Right cardiac atrium (tissue), 5 donors: ENCODE data around the gene TBXAS1. TPM values are rescaled to one million over a fixed set of nuclear protein-coding genes. Genes with fewer than 3 reads are reported as not detected.
A peak's percentile ranks its signal among the peaks of the same experiment; 100 is the strongest.

Experiments
- ATAC-seq, 2 donors: fragments of 200-7000 bp; cut with Tn5 transposase; one replicate each; pipeline versions ENCODE4 v1.8.0 to v1.9.1; 2020; ENCODE audit warnings: moderate library complexity in 2 of 2, mild to moderate bottlenecking in 1 of 2
- DNase-seq, 3 donors: peaks; one replicate each; pipeline ENCODE4 v3.0.0-alpha.2; 2020
- H3K27ac ChIP-seq: one replicate; pipeline ENCODE4 v1.5.1; 2013; ENCODE audit warnings: mild to moderate bottlenecking, low read length, control low read depth, moderate library complexity
- H3K27me3 ChIP-seq: one replicate; pipeline ENCODE4 v1.6.1; 2013; ENCODE audit not compliant: control insufficient read depth, insufficient read depth
- H3K4me1 ChIP-seq: one replicate; pipeline ENCODE4 v1.6.1; 2013; ENCODE audit warnings: low read length; ENCODE audit not compliant: control insufficient read depth, insufficient read depth
- H3K4me3 ChIP-seq: one replicate; pipeline ENCODE4 v1.5.1; 2013; ENCODE audit warnings: low read length, control low read depth
- H3K9me3 ChIP-seq: one replicate; pipeline ENCODE4 v1.6.1; 2013; ENCODE audit warnings: low read length; ENCODE audit not compliant: control insufficient read depth
- WGBS: extraction: QIAGEN DNeasy Blood & Tissue Kit; methylation state at CpG from one replicate; pipeline ENCODE4 v1.1.7; 2013; 5-methylcytosine and 5-hydroxymethylcytosine counted together
- intact Hi-C, 4 donors: fragments of 100-400 bp; cut with DNase I; formaldehyde crosslinking; loops; one replicate each; pipeline versions ENCODE4 v1.11.0 to v1.14.0; 2022 to 2023
- polyA plus RNA-seq: library from polyadenylated mRNA; stranded (reverse); fragments of 200-250 nt; gene quantifications from one replicate; pipeline ENCODE4 v1.2.3, GENCODE V29; 2013
- total RNA-seq, 4 donors: library from RNA; stranded (reverse); fragmentation: NEBNext Ultra II Directional; extraction: Animal tissue kit (Norgen Biotek cat#: 25700); gene quantifications; one replicate each; pipeline ENCODE4 v1.2.1, GENCODE V29; 2021
- donor health status: healthy with polysubstance abuse.
- donor health status: DM: no; HTN: yes; CAD: no.
- donor health status: DM: no; HTN: no; CAD: no.
- donor health status: DM: no; HTN: yes; CAD: no; lungs with severe emphysema.
- donor health status: DM: yes; HTN: yes; CAD: no.

The TBXAS1 gene
- total and polyA plus RNA-seq, 5 donors, result 3.1 to 9.1 (median 6.8) TPM

- no peak for DNase-seq
- Histone ChIP-seq H3K4me1 (no peaks in the 10 kb centered on the region), H3K27ac (no peak overlapping the region), H3K9me3 (no peaks in the 10 kb centered on the region), H3K4me3 (no peak overlapping the region), H3K27me3 (no peaks in the 10 kb centered on the region)
- 93% methylated on average over 6 of the region's 6 CpGs for WGBS
- peak; percentile 31 to 72 for ATAC-seq
- intact Hi-C loops, result no loop called here
These were observed 101.4 kb downstream of the TBXAS1 start for GRCh38 chr7:139930286-139930965.

- no peak for DNase-seq
- Histone ChIP-seq H3K4me1 (no peaks in the 10 kb centered on the region), H3K27ac (no peak overlapping the region), H3K9me3 (no peaks in the 10 kb centered on the region), H3K27me3 (no peaks in the 10 kb centered on the region), H3K4me3 (no peak overlapping the region)
- no peak for ATAC-seq
- 69% methylated on average over 8 of the region's 8 CpGs for WGBS
- intact Hi-C loops, result no loop called here
These were observed 102.3 kb downstream of the TBXAS1 start for GRCh38 chr7:139931190-139931934.

GRCh38 chr7:139932531-139932930 lies 103.5 kb downstream of the TBXAS1 start:
- no peak overlapping the region for H3K27ac ChIP-seq
- H3K9me3 ChIP-seq, result no peaks in the 10 kb centered on the region
- no peak for ATAC-seq
- intact Hi-C loops, result no loop called here
- H3K4me1 ChIP-seq, result no peaks in the 10 kb centered on the region
- no peaks in the 10 kb centered on the region for H3K27me3 ChIP-seq
- DNase-seq, result no peak
- H3K4me3 ChIP-seq, result no peak overlapping the region

GRCh38 chr7:139936760-139937310 lies 107.8 kb downstream of the TBXAS1 start:
- 53% methylated on average over 2 of the region's 2 CpGs for WGBS
- H3K27ac ChIP-seq, result no peak overlapping the region
- intact Hi-C loops, result no loop called here
- no peak overlapping the region for H3K4me3 ChIP-seq
- no peaks in the 10 kb centered on the region for H3K27me3 ChIP-seq
- no peaks in the 10 kb centered on the region for H3K4me1 ChIP-seq
- no peaks in the 10 kb centered on the region for H3K9me3 ChIP-seq
- peak; percentile 61 to 92 for ATAC-seq
- no peak for DNase-seq

- no peak overlapping the region for H3K27ac ChIP-seq
- peak in 1 of 3 donors; percentile 58 for DNase-seq
- H3K4me1 ChIP-seq, result no peaks in the 10 kb centered on the region
- no peak overlapping the region for H3K4me3 ChIP-seq
- intact Hi-C loops, result no loop called here
- peak; percentile 54 to 64 for ATAC-seq
- H3K9me3 ChIP-seq, result no peaks in the 10 kb centered on the region
- WGBS, result 62% methylated on average over 6 of the region's 6 CpGs
- no peaks in the 10 kb centered on the region for H3K27me3 ChIP-seq
These were observed 108.7 kb downstream of the TBXAS1 start for GRCh38 chr7:139937715-139938114.

- Histone ChIP-seq H3K9me3 (no peaks in the 10 kb centered on the region), H3K4me3 (no peak overlapping the region), H3K27me3 (no peaks in the 10 kb centered on the region), H3K27ac (no peak overlapping the region), H3K4me1 (no peaks in the 10 kb centered on the region)
- WGBS, result 89% methylated on average over 2 of the region's 2 CpGs
- ATAC-seq, result no peak
- intact Hi-C loops, result no loop called here
- no peak for DNase-seq
These were observed 111.8 kb downstream of the TBXAS1 start for GRCh38 chr7:139940866-139941265.

GRCh38 chr7:139941421-139941820 lies 112.4 kb downstream of the TBXAS1 start:
- intact Hi-C loops, result no loop called here
- Histone ChIP-seq H3K9me3 (no peaks in the 10 kb centered on the region), H3K27ac (no peak overlapping the region), H3K4me1 (no peaks in the 10 kb centered on the region), H3K27me3 (no peaks in the 10 kb centered on the region), H3K4me3 (no peak overlapping the region)
- 75% methylated on average over 3 of the region's 3 CpGs for WGBS
- ATAC-seq (no peak), DNase-seq (no peak)

- intact Hi-C loops, result no loop called here
- DNase-seq (no peak), ATAC-seq (no peak)
- Histone ChIP-seq H3K27ac (no peak overlapping the region), H3K4me3 (no peak overlapping the region), H3K9me3 (no peaks in the 10 kb centered on the region), H3K27me3 (no peaks in the 10 kb centered on the region), H3K4me1 (no peaks in the 10 kb centered on the region)
- WGBS, result 85% methylated on average over 2 of the region's 2 CpGs
These were observed 112.8 kb downstream of the TBXAS1 start for GRCh38 chr7:139941866-139942265.

- Histone ChIP-seq H3K4me1 (no peaks in the 10 kb centered on the region), H3K9me3 (no peaks in the 10 kb centered on the region), H3K4me3 (no peak overlapping the region), H3K27me3 (no peaks in the 10 kb centered on the region), H3K27ac (no peak overlapping the region)
- intact Hi-C loops, result no loop called here
- WGBS, result 64% methylated on average over 6 of the region's 6 CpGs
- ATAC-seq, result no peak
- DNase-seq, result no peak
These were observed 113.6 kb downstream of the TBXAS1 start for GRCh38 chr7:139942636-139943035.

- DNase-seq (no peak), ATAC-seq (no peak)
- 73% methylated on average over 4 of the region's 4 CpGs for WGBS
- Histone ChIP-seq H3K4me3 (no peak overlapping the region), H3K27ac (no peak overlapping the region), H3K27me3 (no peaks in the 10 kb centered on the region), H3K4me1 (no peaks in the 10 kb centered on the region), H3K9me3 (no peaks in the 10 kb centered on the region)
- intact Hi-C loops, result no loop called here
These were observed 114.3 kb downstream of the TBXAS1 start for GRCh38 chr7:139943401-139943800.

GRCh38 chr7:139944248-139944647 lies 115.2 kb downstream of the TBXAS1 start:
- Histone ChIP-seq H3K4me3 (no peak overlapping the region), H3K27ac (no peak overlapping the region), H3K27me3 (no peaks in the 10 kb centered on the region), H3K9me3 (no peaks in the 10 kb centered on the region), H3K4me1 (no peaks in the 10 kb centered on the region)
- intact Hi-C loops, result no loop called here
- WGBS, result 91% methylated on average over 3 of the region's 3 CpGs
- no peak for DNase-seq
- no peak for ATAC-seq
